Body of pancreas (tissue), 4 donors: ENCODE data around the gene CZIB. TPM values are rescaled to one million over a fixed set of nuclear protein-coding genes. Genes with fewer than 3 reads are reported as not detected.
A peak's percentile ranks its signal among the peaks of the same experiment; 100 is the strongest.

Source experiments
- ATAC-seq: fragments of 150-250 bp; one replicate; pipeline ENCODE4 v1.9.1; 2016
- DNase-seq, 4 donors: peaks; one replicate each; pipeline ENCODE4 v3.0.0-alpha.2; 2019
- H3K27ac ChIP-seq, 4 donors: fragments of 200-600 bp; sonication (generic); 1 replicate in 3 of 4; 2 replicates in 1 of 4; pipeline versions ENCODE4 v1.5.1 to v1.6.1; 2016 to 2019; ENCODE audit warnings: mild to moderate bottlenecking in 1 of 4, mixed read lengths in 1 of 4, moderate library complexity in 1 of 4
- H3K27me3 ChIP-seq, 2 donors: fragments of 200-600 bp; sonication (generic); one replicate each; pipeline ENCODE4 v1.6.0; 2016; ENCODE audit warnings: mild to moderate bottlenecking in 1 of 2
- H3K36me3 ChIP-seq, 2 donors: fragments of 200-600 bp; sonication (generic); replicated peaks in 1 of 2; 2 replicates each; pipeline ENCODE4 v1.5.1; 2016; ENCODE audit warnings: low read depth in 2 of 2; ENCODE audit not compliant: insufficient read depth in 1 of 2
- H3K4me1 ChIP-seq: fragments of 200-600 bp; sonication (generic); one replicate; pipeline ENCODE4 v1.6.0; 2016
- H3K4me3 ChIP-seq, 2 donors: fragments of 200-600 bp; sonication (generic); 1 replicate in 1 of 2; 2 replicates in 1 of 2; pipeline ENCODE4 v1.5.1; 2016 to 2019
- H3K9me3 ChIP-seq, 3 donors: fragments of 200-600 bp; sonication (generic); 1 replicate in 2 of 3; 2 replicates in 1 of 3; pipeline ENCODE4 v1.5.1; 2016
- CTCF ChIP-seq, 7 experiments: fragments of 450-650 bp in 4 of 7; fragments of 200-600 bp in 3 of 7; sonication (generic) in 3 of 7; IDR thresholded peaks; one replicate each; pipeline ENCODE4 v1.5.1; 2016 to 2019; ENCODE audit warnings: antibody characterized with exemption in 7 of 7
- POLR2A ChIP-seq, 3 donors: fragments of 450-650 bp; IDR thresholded peaks; one replicate each; pipeline ENCODE4 v1.6.1; 2016; ENCODE audit warnings: antibody characterized with exemption in 3 of 3, mild to moderate bottlenecking in 2 of 3
- WGBS, 2 donors: methylation state at CpG; one replicate each; pipeline ENCODE4 v1.1.5; 2017; 5-methylcytosine and 5-hydroxymethylcytosine counted together
- intact Hi-C: fragments of 100-400 bp; cut with DNase I; formaldehyde crosslinking; loops from one replicate; pipeline ENCODE4 v1.15.1; 2023
- total RNA-seq, 2 donors: library from RNA; depleted of rRNA; stranded (reverse); fragments of >200 nt; gene quantifications; one replicate each; pipeline ENCODE4 v1.1.0, GENCODE V29; 2016

CZIB gene
- total RNA-seq, 2 donors from 2014 or later = 14.5 to 18.9 TPM

DNA sequence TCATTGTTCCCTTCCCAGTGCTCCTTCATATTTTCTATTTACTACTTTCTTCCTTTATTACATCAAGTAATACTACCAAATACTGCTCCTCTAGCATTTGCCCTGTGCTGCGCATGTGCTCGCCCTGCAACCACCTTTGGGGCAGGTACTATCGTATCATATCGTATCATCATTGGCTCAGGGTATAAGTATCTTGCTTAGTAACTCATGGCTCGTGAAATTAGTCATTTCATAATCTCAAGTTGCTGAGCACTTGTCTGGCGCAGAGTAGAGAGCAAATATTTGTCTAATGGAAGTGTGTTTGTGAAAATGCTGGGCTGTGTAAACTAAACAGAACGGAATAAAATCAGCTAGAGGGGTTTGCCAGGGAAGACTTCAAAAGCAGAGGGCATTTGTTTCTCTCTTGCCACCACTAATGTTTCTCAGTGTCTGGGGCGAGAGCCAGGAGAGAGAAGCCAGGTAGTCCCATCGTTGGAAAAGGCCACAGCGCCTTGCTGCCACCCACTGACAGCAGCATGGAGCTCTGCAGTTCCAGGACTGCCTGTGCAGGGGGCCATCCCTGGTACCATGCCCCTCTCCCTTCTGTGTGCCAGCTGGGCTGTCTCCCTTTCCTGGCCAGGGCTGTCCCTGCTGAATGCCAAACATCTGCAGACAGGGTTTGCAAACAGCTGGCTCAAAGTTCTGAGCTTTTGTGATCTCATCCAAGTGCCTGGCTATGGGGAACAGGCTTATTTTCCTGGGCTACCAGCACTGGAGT is 43.8 kb downstream of the CZIB start:
- Histone ChIP-seq H3K27me3 (no peaks in the 10 kb centered on the region), H3K4me1 (peaks cover 27% of the 10 kb centered on the region), H3K27ac (peak overlapping the region; percentile 45 to 82 (median 64)), H3K36me3 (no peaks in the 10 kb centered on the region), H3K4me3 (no peak overlapping the region), H3K9me3 (no peaks in the 10 kb centered on the region)
- intact Hi-C loops = no loop called here
- 16 to 18% methylated on average over 9 to 10 of the region's 10 CpGs for WGBS, 2 donors
- peak; percentile 49 to 81 (median 72) for DNase-seq
- TF ChIP-seq POLR2A (IDR thresholded peaks at IDR 0.05) (no peak), CTCF (IDR thresholded peaks at IDR 0.05) (peak in 5 of 7 experiments; percentile 10 to 46 (median 26))
- peak; percentile 84 for ATAC-seq

GRCh38 chr1:53174971-53175913 is 45.2 kb downstream of the CZIB start:
- Histone ChIP-seq H3K27ac (peak overlapping the region in 2 of 4 donors; percentile 36 to 73), H3K9me3 (no peaks in the 10 kb centered on the region), H3K4me1 (peaks cover 27% of the 10 kb centered on the region), H3K36me3 (no peaks in the 10 kb centered on the region), H3K27me3 (no peaks in the 10 kb centered on the region), H3K4me3 (no peak overlapping the region)
- no peak for ATAC-seq
- DNase-seq = peak in 3 of 4 donors; percentile 25 to 77 (median 73)
- TF ChIP-seq POLR2A (IDR thresholded peaks at IDR 0.05) (no peak), CTCF (IDR thresholded peaks at IDR 0.05) (no peak)
- 73 to 81% methylated on average over 10 of the region's 10 CpGs for WGBS, 2 donors
- intact Hi-C loops = no loop called here

GRCh38 chr1:53172426-53173128 is 47.9 kb downstream of the CZIB start:
- no peaks in the 10 kb centered on the region for H3K9me3 ChIP-seq
- DNase-seq (no peak), ATAC-seq (no peak)
- H3K27ac ChIP-seq = no peak overlapping the region
- no peak for TF ChIP-seq POLR2A (IDR thresholded peaks at IDR 0.05)
- no peak for TF ChIP-seq CTCF (IDR thresholded peaks at IDR 0.05)
- H3K27me3 ChIP-seq = no peaks in the 10 kb centered on the region
- H3K4me3 ChIP-seq = no peak overlapping the region
- no peaks in the 10 kb centered on the region for H3K36me3 ChIP-seq
- intact Hi-C loops = no loop called here
- H3K4me1 ChIP-seq = peaks cover 26% of the 10 kb centered on the region
- 55 to 64% methylated on average over 6 of the region's 6 CpGs for WGBS, 2 donors

DNA sequence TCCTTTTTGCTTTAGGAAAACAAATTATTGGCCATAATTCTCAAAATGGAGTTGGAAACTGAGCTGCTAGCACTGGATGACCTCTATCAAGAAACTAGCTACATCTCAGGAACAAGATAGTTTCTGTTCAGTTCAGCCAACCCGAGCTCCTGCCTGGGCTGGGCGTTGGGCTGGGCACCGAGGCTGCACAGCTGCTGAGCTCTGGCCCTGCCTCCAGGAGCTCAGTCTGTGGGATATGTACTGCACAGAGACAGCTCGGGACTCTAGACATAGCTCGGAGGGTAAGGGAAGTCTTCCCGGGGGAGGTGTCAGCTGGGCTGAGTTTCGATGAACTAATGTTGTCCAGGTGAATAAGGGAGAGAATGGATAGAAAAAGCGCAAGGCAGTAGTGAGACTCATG is 53.5 kb downstream of the CZIB start:
- Histone ChIP-seq H3K36me3 (no peaks in the 10 kb centered on the region), H3K27ac (no peak overlapping the region), H3K27me3 (no peaks in the 10 kb centered on the region), H3K4me3 (no peak overlapping the region), H3K4me1 (no peaks in the 10 kb centered on the region), H3K9me3 (no peaks in the 10 kb centered on the region)
- intact Hi-C loops = no loop called here
- TF ChIP-seq POLR2A (IDR thresholded peaks at IDR 0.05) = no peak
- no peak for TF ChIP-seq CTCF (IDR thresholded peaks at IDR 0.05)
- DNase-seq (no peak), ATAC-seq (no peak)
- WGBS, 2 donors = 70 to 84% methylated on average over 8 of the region's 8 CpGs
